Superior temporal gyrus (tissue), 1 donor: ENCODE results near the gene ANKRD11.
"Not testable (repeated sequence)": the region's sequence is repeated elsewhere in the genome, so short reads cannot be mapped to it uniquely, and the experiment has no call there.

Experiments used
- DNase-seq: peaks from one replicate; pipeline ENCODE4 v3.0.0-alpha.2; 2016; ENCODE audit errors: extremely low spot score

The ANKRD11 gene

DNA sequence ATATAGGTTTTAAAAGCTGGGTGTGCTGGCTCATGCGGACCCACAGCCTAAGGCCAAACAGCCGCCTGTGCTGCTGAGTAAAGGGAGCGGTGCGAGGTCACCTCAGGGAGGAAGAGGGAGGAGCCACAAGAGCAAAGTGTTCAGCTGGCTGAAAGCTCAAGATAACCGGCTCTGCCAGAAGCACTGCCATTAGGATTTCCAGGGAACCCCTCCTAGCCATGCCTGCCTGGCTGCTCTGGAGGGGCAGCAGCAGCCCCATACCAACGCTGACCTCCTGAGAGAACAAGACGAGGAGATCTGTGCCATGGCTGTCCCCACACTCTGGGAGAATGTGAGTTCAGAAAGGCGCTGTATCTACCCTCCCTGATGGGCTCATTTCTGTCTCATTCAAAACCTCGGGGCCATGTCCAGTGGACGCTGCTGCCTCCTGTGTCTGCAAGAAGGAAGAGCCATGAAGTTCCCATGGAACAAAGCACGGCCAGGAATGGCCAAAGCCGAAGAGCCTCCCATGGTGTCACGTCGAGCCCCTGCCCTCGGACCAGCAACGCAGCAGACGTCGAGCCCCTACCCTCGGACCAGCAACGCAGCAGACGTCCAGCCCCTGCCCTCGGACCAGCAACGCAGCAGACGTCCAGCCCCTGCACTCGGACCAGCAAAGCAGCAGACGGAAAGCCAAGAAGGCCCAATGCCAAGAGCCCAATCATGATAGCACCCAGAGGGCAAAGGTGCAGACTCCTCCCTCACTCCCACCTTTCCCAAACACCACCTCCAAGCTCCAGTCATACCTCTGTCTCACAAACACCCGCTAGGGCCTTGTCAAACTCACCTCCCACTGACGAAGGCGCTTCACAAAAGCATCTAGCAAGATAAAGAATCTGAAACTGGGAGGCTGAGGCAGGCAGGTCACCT, 107.0 kb downstream of the ANKRD11 start:
- DNase-seq: no peak

- DNase-seq: not testable (repeated sequence)
Measured at GRCh38 chr16:89382555-89382954, 107.8 kb downstream of the ANKRD11 start.

DNA sequence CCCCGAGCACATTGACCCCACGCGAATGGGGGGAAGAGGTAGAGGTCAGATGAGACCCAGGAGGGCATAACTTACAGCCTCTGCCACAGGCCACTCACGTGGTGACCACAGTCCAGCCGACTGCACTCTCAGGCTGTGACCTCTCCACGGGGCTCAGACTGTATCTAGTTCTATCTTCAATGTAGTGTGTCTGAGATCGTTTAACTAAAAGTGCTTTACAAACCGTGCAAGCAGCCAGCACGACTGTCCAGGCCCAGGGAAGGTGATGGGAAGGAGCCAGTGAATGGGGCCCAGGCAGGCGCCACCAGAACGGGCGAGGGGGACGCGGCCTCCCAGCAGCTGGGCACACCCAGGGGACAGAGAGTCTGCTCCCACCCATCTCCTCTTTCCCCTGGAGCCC, 108.6 kb downstream of the ANKRD11 start:
- no peak for DNase-seq

GRCh38 chr16:89380681-89381080, 109.7 kb downstream of the ANKRD11 start:
- DNase-seq: no peak

- peak; percentile 40 for DNase-seq
Measured at GRCh38 chr16:89378947-89379771, 111.2 kb downstream of the ANKRD11 start.

DNA sequence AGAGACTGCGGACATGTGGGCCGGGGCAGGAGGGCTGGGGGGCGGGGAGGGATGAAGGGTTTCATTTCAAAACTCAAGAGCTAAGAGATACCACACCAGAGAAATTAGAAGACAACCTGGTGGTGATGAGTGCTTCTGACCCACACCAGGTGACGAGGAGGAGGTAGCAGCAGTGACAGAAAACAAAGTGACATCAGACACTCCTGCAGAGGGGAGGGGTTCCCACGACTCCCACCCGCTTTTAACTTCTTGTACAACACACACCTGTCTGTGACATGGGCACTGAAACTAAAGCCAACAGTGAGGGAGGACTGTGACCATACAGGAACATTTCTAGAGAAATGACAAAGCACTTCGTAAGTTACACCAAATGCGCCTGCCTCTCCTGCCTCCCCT, 112.9 kb downstream of the ANKRD11 start:
- DNase-seq: no peak

- DNase-seq: no peak
Measured at GRCh38 chr16:89376812-89377452, 113.4 kb downstream of the ANKRD11 start.

GRCh38 chr16:89375686-89376085, 114.7 kb downstream of the ANKRD11 start:
- no peak for DNase-seq

DNA sequence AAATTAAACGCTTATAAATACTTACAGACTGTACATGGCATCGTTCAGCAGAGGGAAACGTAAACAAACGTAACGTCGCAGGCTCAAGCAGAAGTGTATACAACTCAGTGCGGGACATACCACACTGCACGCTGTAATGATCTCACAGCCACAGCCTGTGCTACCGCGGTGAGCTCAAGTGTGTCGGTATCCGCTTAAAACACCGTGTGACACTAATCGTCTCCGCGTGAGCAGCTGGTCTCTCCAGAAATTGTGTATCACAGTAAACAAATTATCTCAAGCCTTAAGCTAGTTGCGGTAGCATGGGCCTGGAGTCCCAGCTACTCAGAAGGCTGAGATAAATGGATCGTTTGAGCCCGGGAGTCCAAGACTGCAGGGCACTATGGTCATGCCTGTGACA, 115.3 kb downstream of the ANKRD11 start:
- no peak for DNase-seq

GRCh38 chr16:89374393-89374960, 115.9 kb downstream of the ANKRD11 start:
- DNase-seq: peak; percentile 78

GRCh38 chr16:89373355-89374110, 116.8 kb downstream of the ANKRD11 start:
- peak; percentile 77 for DNase-seq

DNA sequence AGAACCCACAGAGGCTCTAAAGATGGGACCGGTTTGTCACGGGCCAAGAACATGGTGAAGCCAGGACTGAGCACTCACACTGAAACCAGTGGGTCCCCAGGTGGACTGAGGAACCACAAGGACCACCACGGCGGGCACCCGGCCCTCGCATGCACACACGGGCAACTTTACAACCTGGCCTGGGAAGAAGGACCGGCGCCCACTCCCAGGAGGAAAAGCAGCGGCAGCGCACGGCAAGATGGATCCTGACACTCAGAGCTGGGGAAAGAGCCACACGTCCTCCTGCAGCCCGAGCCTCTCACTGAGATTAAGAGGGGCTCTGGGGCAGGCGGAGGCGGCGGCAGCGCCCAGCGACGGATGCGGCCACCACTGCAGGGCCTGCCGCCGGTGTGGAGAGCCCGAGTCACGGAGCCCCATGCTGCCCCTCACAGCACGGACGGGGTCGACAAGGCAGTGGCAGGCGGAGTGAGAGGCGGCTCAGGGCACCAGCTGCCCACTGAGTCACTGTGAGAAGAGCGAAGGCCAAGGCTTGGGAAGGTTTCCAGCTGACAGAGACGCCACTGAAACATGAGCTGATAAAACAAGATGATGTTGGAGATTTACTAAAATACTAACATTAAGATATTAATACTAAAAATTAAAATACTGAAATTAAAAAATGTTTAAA, 118.3 kb downstream of the ANKRD11 start:
- no peak for DNase-seq

GRCh38 chr16:89371386-89371785, 119.0 kb downstream of the ANKRD11 start:
- no peak for DNase-seq

- DNase-seq: no peak
Measured at GRCh38 chr16:89370601-89371000, 119.8 kb downstream of the ANKRD11 start.

- DNase-seq: no peak
Measured at GRCh38 chr16:89370081-89370511, 120.3 kb downstream of the ANKRD11 start.

GRCh38 chr16:89369266-89369895, 121.0 kb downstream of the ANKRD11 start:
- DNase-seq: no peak

DNA sequence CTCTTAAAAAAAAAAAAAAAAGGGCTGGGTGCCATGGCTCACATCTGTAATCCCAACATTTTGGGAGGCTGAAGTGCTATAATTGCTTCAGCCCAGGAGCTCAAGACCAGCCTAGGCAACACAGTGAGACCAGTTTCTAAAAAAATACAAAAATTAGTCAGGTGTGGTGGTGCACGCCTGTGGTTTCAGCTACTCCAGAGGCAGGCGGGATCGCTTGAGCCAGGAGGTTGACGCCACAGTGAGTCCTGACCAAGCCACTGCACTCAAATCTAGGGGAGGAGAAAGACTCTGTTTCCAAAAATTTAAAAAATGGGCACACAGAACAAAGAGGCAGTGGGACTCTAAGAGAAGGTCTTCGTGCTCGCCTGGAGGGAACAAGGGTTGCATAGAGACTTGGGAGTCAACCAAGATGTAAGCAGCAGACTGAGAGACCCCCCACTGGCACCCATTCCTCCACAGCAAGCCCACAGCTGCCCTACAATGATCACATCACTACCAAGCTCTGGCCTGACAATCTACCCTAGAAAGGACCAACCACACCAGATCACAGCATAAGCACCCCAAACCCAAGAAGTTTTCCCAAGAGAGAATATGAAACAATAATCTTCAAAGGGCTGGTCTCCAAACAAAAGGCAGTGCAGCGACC, 121.6 kb downstream of the ANKRD11 start:
- DNase-seq: no peak

GRCh38 chr16:89367538-89367915, 122.8 kb downstream of the ANKRD11 start:
- no peak for DNase-seq
